Measurements from ENCODE around the gene COPG1. TPM values are rescaled to one million over a fixed set of nuclear protein-coding genes. Genes with fewer than 3 reads are reported as not detected.

COPG1 gene
- total RNA-seq, 1 experiment from 2014 or later, result 181 TPM

Other genes with a start within 250 kb of the COPG1 start
- gene EFCC1, start 248.3 kb upstream of the COPG1 start, total RNA-seq (2014; rRNA removed; shearing (Covaris generic)), result 0.27 and 1.2 TPM in 2 replicates
- gene GP9, start 188.8 kb upstream of the COPG1 start, total RNA-seq (2014; rRNA removed; shearing (Covaris generic)), result not detected in 2 replicates
- 13.0 and 15.9 TPM in 2 replicates for gene RAB43, start 127.8 kb upstream of the COPG1 start, total RNA-seq (2014; rRNA removed; shearing (Covaris generic))
- 51.2 and 54.9 TPM in 2 replicates for gene ISY1, start 88.5 kb upstream of the COPG1 start, total RNA-seq (2014; rRNA removed; shearing (Covaris generic))
- gene CNBP, start 65.7 kb upstream of the COPG1 start, total RNA-seq (2014; rRNA removed; shearing (Covaris generic)), result 336 and 394 TPM in 2 replicates
- 39.3 and 58.0 TPM in 2 replicates for gene HMCES, start 29.3 kb downstream of the COPG1 start, total RNA-seq (2014; rRNA removed; shearing (Covaris generic))
- gene EFCAB12, start 179.0 kb downstream of the COPG1 start, total RNA-seq (2014; rRNA removed; shearing (Covaris generic)), result 0.06 TPM in 1 of 2 replicates, not detected in the other
- gene MBD4, start 190.3 kb downstream of the COPG1 start, total RNA-seq (2014; rRNA removed; shearing (Covaris generic)), result 35.4 and 40.5 TPM in 2 replicates
- gene IFT122, start 190.6 kb downstream of the COPG1 start, total RNA-seq (2014; rRNA removed; shearing (Covaris generic)), result 12.4 and 23.6 TPM in 2 replicates